Fibroblast of mammary gland (primary cell): Measurements from ENCODE around the gene SKAP1.
"Not testable (repeated sequence)": the region's sequence is repeated elsewhere in the genome, so short reads cannot be mapped to it uniquely, and the experiment has no call there.

Source experiments
- DNase-seq: peaks from one replicate; pipeline ENCODE4 v3.0.0-alpha.2; 2010; ENCODE audit warnings: low read depth
- H3K4me3 ChIP-seq: 2 replicates; pipeline ENCODE4 v1.5.1; 2011; ENCODE audit warnings: low read depth, mild to moderate bottlenecking, low read length, moderate library complexity; ENCODE audit not compliant: control insufficient read depth
- TF ChIP-seq, protein P1 (sequence below): conservative IDR thresholded peaks from 2 replicates; pipeline ENCODE4 v1.5.1; 2011; ENCODE audit warnings: low read depth, low read length, inconsistent platforms; ENCODE audit not compliant: control insufficient read depth, insufficient read depth

The SKAP1 gene

GRCh38 chr17:48294806-48295361 lies 135.1 kb downstream of the SKAP1 start:
- no peak overlapping the region for H3K4me3 ChIP-seq
- DNase-seq, result no peak
- TF ChIP-seq, protein P1, sequence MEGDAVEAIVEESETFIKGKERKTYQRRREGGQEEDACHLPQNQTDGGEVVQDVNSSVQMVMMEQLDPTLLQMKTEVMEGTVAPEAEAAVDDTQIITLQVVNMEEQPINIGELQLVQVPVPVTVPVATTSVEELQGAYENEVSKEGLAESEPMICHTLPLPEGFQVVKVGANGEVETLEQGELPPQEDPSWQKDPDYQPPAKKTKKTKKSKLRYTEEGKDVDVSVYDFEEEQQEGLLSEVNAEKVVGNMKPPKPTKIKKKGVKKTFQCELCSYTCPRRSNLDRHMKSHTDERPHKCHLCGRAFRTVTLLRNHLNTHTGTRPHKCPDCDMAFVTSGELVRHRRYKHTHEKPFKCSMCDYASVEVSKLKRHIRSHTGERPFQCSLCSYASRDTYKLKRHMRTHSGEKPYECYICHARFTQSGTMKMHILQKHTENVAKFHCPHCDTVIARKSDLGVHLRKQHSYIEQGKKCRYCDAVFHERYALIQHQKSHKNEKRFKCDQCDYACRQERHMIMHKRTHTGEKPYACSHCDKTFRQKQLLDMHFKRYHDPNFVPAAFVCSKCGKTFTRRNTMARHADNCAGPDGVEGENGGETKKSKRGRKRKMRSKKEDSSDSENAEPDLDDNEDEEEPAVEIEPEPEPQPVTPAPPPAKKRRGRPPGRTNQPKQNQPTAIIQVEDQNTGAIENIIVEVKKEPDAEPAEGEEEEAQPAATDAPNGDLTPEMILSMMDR, result no peak

DNA sequence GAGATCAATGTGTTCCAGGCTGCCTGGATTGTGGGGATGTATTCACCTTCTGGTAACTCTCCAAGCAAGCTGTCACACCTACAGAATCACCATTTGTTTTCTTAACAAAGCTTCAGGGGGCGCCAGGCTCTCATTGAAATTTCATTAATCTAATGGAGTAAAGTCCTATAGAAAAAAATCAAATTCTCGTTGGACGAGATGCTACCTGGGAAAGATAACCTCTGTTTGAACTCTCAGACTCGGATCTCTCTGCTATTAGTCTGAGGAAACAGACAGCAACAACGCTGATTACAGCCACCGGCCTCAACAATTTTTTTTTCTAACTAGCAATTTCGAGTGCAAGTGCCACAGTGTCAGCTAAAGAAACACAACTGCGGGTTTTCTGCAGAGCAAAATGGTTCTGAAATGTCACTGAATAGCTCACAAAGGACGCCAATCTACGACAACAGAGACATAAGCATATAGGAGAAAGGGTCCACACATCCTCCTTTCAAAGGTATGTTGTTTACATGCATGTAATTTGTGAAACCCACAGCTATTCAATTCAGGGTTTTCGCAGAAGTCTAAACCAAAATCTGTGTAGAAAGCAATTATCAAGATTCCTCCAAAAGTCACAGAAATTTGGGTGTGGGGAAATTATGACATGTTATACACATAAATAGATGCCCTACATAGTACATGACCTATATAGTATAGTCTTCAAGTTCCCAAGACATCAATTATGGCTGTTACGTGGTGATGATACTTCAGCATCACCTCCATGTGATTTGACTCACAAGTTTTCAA lies 135.8 kb downstream of the SKAP1 start:
- DNase-seq, result no peak
- TF ChIP-seq, protein P1, result no peak
- H3K4me3 ChIP-seq, result no peak overlapping the region

GRCh38 chr17:48293319-48294019 lies 136.5 kb downstream of the SKAP1 start:
- TF ChIP-seq, protein P1, result no peak
- no peak overlapping the region for H3K4me3 ChIP-seq
- no peak for DNase-seq

- no peak for DNase-seq
- TF ChIP-seq, protein P1, result no peak
- H3K4me3 ChIP-seq, result no peak overlapping the region
These were observed 139.6 kb downstream of the SKAP1 start for GRCh38 chr17:48290378-48290777.

DNA sequence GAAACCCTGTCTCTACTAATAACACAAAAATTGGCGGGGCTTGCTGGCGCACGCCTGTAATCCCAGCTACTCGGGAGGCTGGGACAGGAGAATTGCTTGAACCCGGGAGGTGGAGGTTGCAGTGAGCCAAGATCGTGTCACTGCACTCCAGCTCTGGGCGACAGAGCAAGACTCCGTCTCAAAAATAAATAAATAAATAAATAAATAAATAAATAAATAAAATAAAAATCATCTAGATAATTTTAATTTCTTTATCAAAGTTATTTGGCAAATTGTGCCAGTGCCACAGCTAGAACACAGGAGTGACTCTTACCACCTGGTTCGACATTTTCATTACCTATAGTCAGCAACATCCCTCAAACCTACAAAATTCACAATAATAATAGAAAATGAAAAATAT lies 143.1 kb downstream of the SKAP1 start:
- not testable (repeated sequence) for DNase-seq, H3K4me3 ChIP-seq

GRCh38 chr17:48285614-48286013 lies 144.4 kb downstream of the SKAP1 start:
- TF ChIP-seq, protein P1, result no peak
- DNase-seq, result no peak
- H3K4me3 ChIP-seq, result no peak overlapping the region

GRCh38 chr17:48283907-48284306 lies 146.1 kb downstream of the SKAP1 start:
- TF ChIP-seq, protein P1, result no peak
- no peak overlapping the region for H3K4me3 ChIP-seq
- no peak for DNase-seq
